AG04450 (cell line): ENCODE results near the gene ANKRD36C. TPM values are rescaled to one million over a fixed set of nuclear protein-coding genes. Genes with fewer than 3 reads are reported as not detected.
"Not testable (repeated sequence)": the region's sequence is repeated elsewhere in the genome, so short reads cannot be mapped to it uniquely, and the experiment has no call there.

Experiments
- CTCF ChIA-PET: fragments of 300-600, 350-600 bp; formaldehyde crosslinking; extraction: SDS; loops from one replicate; lab custom pipeline; 2022; ENCODE audit warnings: antibody characterized with exemption, inconsistent platforms; lab: Charles Lee
- POLR2A ChIA-PET: fragments of 350-600 bp; formaldehyde crosslinking; extraction: SDS; loops from one replicate; lab custom pipeline; 2021; ENCODE audit warnings: antibody characterized with exemption, inconsistent platforms; lab: Yijun Ruan, JAX
- DNase-seq: peaks from one replicate; pipeline ENCODE4 v3.0.0-alpha.2; 2011; ENCODE audit warnings: low read depth, low spot score
- H3K27ac ChIP-seq: one replicate; pipeline ENCODE4 v1.5.1; 2012; ENCODE audit warnings: low read depth, low read length, control low read depth
- H3K27me3 ChIP-seq: one replicate; pipeline ENCODE4 v1.6.0; 2012; ENCODE audit warnings: low read length; ENCODE audit not compliant: control insufficient read depth, insufficient read depth
- H3K4me3 ChIP-seq: 2 replicates; pipeline ENCODE4 v1.5.1; 2011; ENCODE audit warnings: mild to moderate bottlenecking, low read depth, low read length, control low read depth
- H3K9me3 ChIP-seq: 2 replicates; pipeline ENCODE4 v1.5.1; 2012; ENCODE audit warnings: low read length; ENCODE audit not compliant: control insufficient read depth, insufficient read depth
- polyA plus RNA-seq: library from polyadenylated mRNA; depleted of rRNA; stranded (reverse); fragments of >200 nt; gene quantifications from 2 replicates; pipeline ENCODE4 v1.2.3, GENCODE V29; 2011; rRNA removed
- small RNA-seq: library from RNA; depleted of rRNA; stranded (forward); fragments of <200 nt; gene quantifications from one replicate; pipeline ENCODE3, GENCODE V24; 2012; ENCODE audit warnings: low read depth; ENCODE audit not compliant: insufficient read length

Gene ANKRD36C
- polyA plus RNA-seq, 1 experiment: 4.8 TPM

- H3K27me3 ChIP-seq, DNase-seq, CTCF ChIA-PET, H3K9me3 ChIP-seq, H3K27ac ChIP-seq, H3K4me3 ChIP-seq, POLR2A ChIA-PET: not testable (repeated sequence)
Observed at GRCh38 chr2:95790180-95790579, 201.4 kb downstream of the ANKRD36C start.

- POLR2A ChIA-PET, CTCF ChIA-PET, DNase-seq: not testable (repeated sequence)
Observed at GRCh38 chr2:95789385-95789784, 202.2 kb downstream of the ANKRD36C start.

GRCh38 chr2:95788642-95789041 is 203.0 kb downstream of the ANKRD36C start:
- DNase-seq, H3K27me3 ChIP-seq, H3K27ac ChIP-seq, CTCF ChIA-PET, H3K4me3 ChIP-seq, H3K9me3 ChIP-seq, POLR2A ChIA-PET: not testable (repeated sequence)

More at GRCh38 chr2:95789385-95789784, 202.2 kb downstream of the ANKRD36C start:
- H3K27me3 ChIP-seq, H3K9me3 ChIP-seq, H3K27ac ChIP-seq, H3K4me3 ChIP-seq: not testable (repeated sequence)

Small RNA genes within 50 kb of the gene (small RNA-seq; reads per million reads assigned to genes)
- not detected for gene RN7SL210P

Other genes starting within 250 kb of the ANKRD36C start
- 0.10 TPM in 1 of 2 replicates, not detected in the other for gene GPAT2, start 43.1 kb upstream of the ANKRD36C start, polyA plus RNA-seq
- not detected in 2 replicates for gene ADRA2B, start 124.7 kb upstream of the ANKRD36C start, polyA plus RNA-seq
- gene ASTL, start 146.7 kb upstream of the ANKRD36C start, polyA plus RNA-seq: not detected in 2 replicates
- 0.94 and 1.0 TPM in 2 replicates for gene DUSP2, start 153.6 kb upstream of the ANKRD36C start, polyA plus RNA-seq
- 84.2 and 106 TPM in 2 replicates for gene STARD7, start 217.0 kb upstream of the ANKRD36C start, polyA plus RNA-seq